ENCODE measurements around the gene KRTAP4-7.
A peak's percentile ranks its signal among the peaks of the same experiment; 100 is the strongest.
"Not testable (repeated sequence)": the region's sequence is repeated elsewhere in the genome, so short reads cannot be mapped to it uniquely, and the experiment has no call there.

Gene KRTAP4-7

GRCh38 chr17:41065016-41065689 lies 18.8 kb upstream of the KRTAP4-7 start:
- not testable (repeated sequence) for DNase-seq (ENCODE audit: low read depth)

- peak; percentile 95 for DNase-seq (ENCODE audit: low read depth)
Measured at GRCh38 chr17:41065829-41066624, 17.9 kb upstream of the KRTAP4-7 start, which contains the start of gene KRTAP2-4. Gene KRTAP2-4, minus strand, starts transcription at chr17:41065879. Its CDS starts 34 bp downstream, at chr17:41065845.

- no peak for DNase-seq (ENCODE audit: low read depth)
Measured at GRCh38 chr17:41067281-41067680, 16.7 kb upstream of the KRTAP4-7 start.

GRCh38 chr17:41069031-41069430 lies 14.9 kb upstream of the KRTAP4-7 start:
- DNase-seq (ENCODE audit: low read depth): no peak

- no peak for DNase-seq (ENCODE audit: low read depth)
Measured at GRCh38 chr17:41071606-41072360, 12.2 kb upstream of the KRTAP4-7 start.

- DNase-seq (ENCODE audit: low read depth): no peak
Measured at GRCh38 chr17:41073676-41074075, 10.3 kb upstream of the KRTAP4-7 start.

- DNase-seq (ENCODE audit: low read depth): no peak
Measured at GRCh38 chr17:41076788-41077187, 7.2 kb upstream of the KRTAP4-7 start.

GRCh38 chr17:41082626-41083025 lies 1.3 kb upstream of the KRTAP4-7 start:
- no peak for DNase-seq (ENCODE audit: low read depth)

GRCh38 chr17:41083427-41083826 lies 523 bp upstream of the KRTAP4-7 start:
- peak; percentile 49 for DNase-seq (ENCODE audit: low read depth)

GRCh38 chr17:41088760-41089352 lies 4.9 kb downstream of the KRTAP4-7 start:
- DNase-seq (ENCODE audit: low read depth): not testable (repeated sequence)

GRCh38 chr17:41096055-41096454 lies 12.1 kb downstream of the KRTAP4-7 start:
- DNase-seq (ENCODE audit: low read depth): no peak

GRCh38 chr17:41098042-41098441 lies 14.1 kb downstream of the KRTAP4-7 start, which contains the start of gene KRTAP4-8:
Gene KRTAP4-8, minus strand, starts transcription at chr17:41098142. Its CDS starts 58 bp downstream, at chr17:41098084.
- no peak for DNase-seq (ENCODE audit: low read depth)

- DNase-seq (ENCODE audit: low read depth): peak; percentile 40
Measured at GRCh38 chr17:41098481-41098880, 14.5 kb downstream of the KRTAP4-7 start.

- peak; percentile 63 for DNase-seq (ENCODE audit: low read depth)
Measured at GRCh38 chr17:41099682-41100480, 15.9 kb downstream of the KRTAP4-7 start.

GRCh38 chr17:41101586-41102259 lies 17.8 kb downstream of the KRTAP4-7 start, which contains the start of gene KRTAP4-16:
Gene KRTAP4-16, minus strand, starts transcription at chr17:41102209. Its CDS starts 0 bp downstream, at chr17:41102209.
- no peak for DNase-seq (ENCODE audit: low read depth)

GRCh38 chr17:41103896-41104295 lies 19.9 kb downstream of the KRTAP4-7 start:
- peak; percentile 27 for DNase-seq (ENCODE audit: low read depth)

- peak; percentile 70 for DNase-seq (ENCODE audit: low read depth)
Measured at GRCh38 chr17:41104386-41105038, 20.6 kb downstream of the KRTAP4-7 start.

- DNase-seq (ENCODE audit: low read depth): not testable (repeated sequence)
Measured at GRCh38 chr17:41105347-41105746, 21.4 kb downstream of the KRTAP4-7 start, which contains the start of gene KRTAP4-9. Gene KRTAP4-9, plus strand, starts transcription at chr17:41105389. Its CDS starts 0 bp downstream, at chr17:41105389.

GRCh38 chr17:41107941-41108450 lies 24.0 kb downstream of the KRTAP4-7 start:
- DNase-seq (ENCODE audit: low read depth): no peak
